ENCODE measurements around the gene MTRF1. TPM values are rescaled to one million over a fixed set of nuclear protein-coding genes. Genes with fewer than 3 reads are reported as not detected.

MTRF1 gene
- total RNA-seq, 2 experiments from 2014 or later: 24.9 to 31.3 TPM

DNA sequence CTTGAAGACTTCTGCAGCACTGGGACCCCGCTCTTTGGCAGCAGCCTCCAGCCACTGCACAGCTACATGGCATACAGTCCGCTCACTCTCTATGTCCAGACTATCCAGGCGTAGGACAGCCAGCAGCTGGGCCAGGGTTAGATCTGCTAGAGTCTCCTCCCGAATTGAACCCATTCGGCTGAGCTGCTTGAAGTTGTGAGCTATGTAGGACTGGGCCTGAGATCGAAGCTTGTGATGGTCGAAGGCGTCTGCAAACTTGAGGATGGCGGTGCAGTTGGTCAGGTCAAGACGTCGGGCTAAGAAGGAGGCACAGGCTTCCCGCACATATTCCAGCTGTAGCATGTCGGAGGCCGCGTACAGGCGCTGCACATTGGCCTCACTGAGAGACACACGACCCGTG lies 69.9 kb downstream of the MTRF1 start:
- no TSS peak for BruUV-seq (replicated peaks)
- H3K27ac ChIP-seq (ENCODE audit: low read depth, low read length, poor library complexity, severe bottlenecking): no peak overlapping the region
- intact Hi-C loops (cut with micrococcal nuclease; ENCODE audit: unreplicated experiment): no loop called here
- H3K79me2 ChIP-seq (ENCODE audit: insufficient read depth, low read depth, low read length): no peaks in the 10 kb centered on the region
- H4K20me1 ChIP-seq (ENCODE audit: insufficient read depth, low read length): no peaks in the 10 kb centered on the region
- no peaks in the 10 kb centered on the region for H3K4me1 ChIP-seq (ENCODE audit: insufficient read depth, low read length, poor library complexity, severe bottlenecking)
- peaks cover 5% of the 10 kb centered on the region; the same call in 1 of the 2 replicates for H3K9me2 ChIP-seq (ENCODE audit: insufficient read depth, low read length)
- TF ChIP-seq EZH2phosphoT487 (IDR thresholded peaks at IDR 0.05; ENCODE audit: borderline replicate concordance, low read depth, low read length) (no peak), CTCF (conservative IDR thresholded peaks at IDR 0.05; ENCODE audit: low read length) (no peak)
- H3K4me2 ChIP-seq (ENCODE audit: low read length): no peak overlapping the region
- ChIA-PET POLR2A (no interaction called here), CTCF (ENCODE audit: unreplicated experiment) (no interaction called here)
- no peak overlapping the region for H2AFZ ChIP-seq (ENCODE audit: low read length)
- peak overlapping the region; percentile 70 for H3K4me3 ChIP-seq (ENCODE audit: low read depth, low read length, poor library complexity, severe bottlenecking)
- no peak for DNase-seq (ENCODE audit: low spot score)
- H3K9me3 ChIP-seq (ENCODE audit: low read length): no peaks in the 10 kb centered on the region; the same call in 1 of the 2 replicates
- no peaks in the 10 kb centered on the region for H3K36me3 ChIP-seq (ENCODE audit: insufficient read depth, low read length)

GRCh38 chr13:41188584-41188983 lies 74.8 kb downstream of the MTRF1 start:
- no TSS peak for BruUV-seq (replicated peaks)
- no peak overlapping the region for H3K27ac ChIP-seq (ENCODE audit: low read depth, low read length, poor library complexity, severe bottlenecking)
- ChIA-PET CTCF (ENCODE audit: unreplicated experiment) (no interaction called here), POLR2A (interaction anchor here (1.0 kb wide), 1 partner anchor 90 kb away, joined by 3 read pairs; no protein-coding TSS in a partner anchor)
- no peaks in the 10 kb centered on the region for H3K79me2 ChIP-seq (ENCODE audit: insufficient read depth, low read depth, low read length)
- H4K20me1 ChIP-seq (ENCODE audit: insufficient read depth, low read length): no peaks in the 10 kb centered on the region
- no peak overlapping the region for H2AFZ ChIP-seq (ENCODE audit: low read length)
- H3K36me3 ChIP-seq (ENCODE audit: insufficient read depth, low read length): no peaks in the 10 kb centered on the region
- peaks cover 5% of the 10 kb centered on the region; the same call in 1 of the 2 replicates for H3K9me2 ChIP-seq (ENCODE audit: insufficient read depth, low read length)
- H3K4me3 ChIP-seq (ENCODE audit: low read depth, low read length, poor library complexity, severe bottlenecking): no peak overlapping the region
- no peak for TF ChIP-seq CTCF (conservative IDR thresholded peaks at IDR 0.05; ENCODE audit: low read length)
- TF ChIP-seq EZH2phosphoT487 (IDR thresholded peaks at IDR 0.05; ENCODE audit: borderline replicate concordance, low read depth, low read length): no peak
- intact Hi-C loops (cut with micrococcal nuclease; ENCODE audit: unreplicated experiment): no loop called here
- no peak overlapping the region for H3K4me2 ChIP-seq (ENCODE audit: low read length)
- no peaks in the 10 kb centered on the region for H3K9me3 ChIP-seq (ENCODE audit: low read length)
- DNase-seq (ENCODE audit: low spot score): no peak
- H3K4me1 ChIP-seq (ENCODE audit: insufficient read depth, low read length, poor library complexity, severe bottlenecking): no peaks in the 10 kb centered on the region

GRCh38 chr13:41186481-41186880 lies 76.9 kb downstream of the MTRF1 start:
- POLR2A ChIA-PET: no interaction called here

More at GRCh38 chr13:41186481-41186880, 76.9 kb downstream of the MTRF1 start:
- no peak for TF ChIP-seq EZH2phosphoT487 (IDR thresholded peaks at IDR 0.05; ENCODE audit: borderline replicate concordance, low read depth, low read length)
- TF ChIP-seq CTCF (conservative IDR thresholded peaks at IDR 0.05; ENCODE audit: low read length): no peak
- H3K4me1 ChIP-seq (ENCODE audit: insufficient read depth, low read length, poor library complexity, severe bottlenecking): no peaks in the 10 kb centered on the region
- H2AFZ ChIP-seq (ENCODE audit: low read length): no peak overlapping the region
- H3K9me3 ChIP-seq (ENCODE audit: low read length): no peaks in the 10 kb centered on the region
- no peak overlapping the region for H3K4me2 ChIP-seq (ENCODE audit: low read length)
- no peak overlapping the region for H3K4me3 ChIP-seq (ENCODE audit: low read depth, low read length, poor library complexity, severe bottlenecking)
- no peaks in the 10 kb centered on the region for H3K36me3 ChIP-seq (ENCODE audit: insufficient read depth, low read length)
- BruUV-seq (replicated peaks): no TSS peak
- no peak for DNase-seq (ENCODE audit: low spot score)
- intact Hi-C loops (cut with micrococcal nuclease; ENCODE audit: unreplicated experiment): no loop called here
- H4K20me1 ChIP-seq (ENCODE audit: insufficient read depth, low read length): no peaks in the 10 kb centered on the region
- CTCF ChIA-PET (ENCODE audit: unreplicated experiment): no interaction called here
- no peak overlapping the region for H3K27ac ChIP-seq (ENCODE audit: low read depth, low read length, poor library complexity, severe bottlenecking)
- H3K9me2 ChIP-seq (ENCODE audit: insufficient read depth, low read length): peaks cover 5% of the 10 kb centered on the region; the same call in 1 of the 2 replicates
- H3K79me2 ChIP-seq (ENCODE audit: insufficient read depth, low read depth, low read length): no peaks in the 10 kb centered on the region
